Stomach (tissue), 9 donors: ENCODE measurements around the gene NDUFS8. TPM values are rescaled to one million over a fixed set of nuclear protein-coding genes. Genes with fewer than 3 reads are reported as not detected.
A peak's percentile ranks its signal among the peaks of the same experiment; 100 is the strongest.

Source experiments
- DNase-seq, 2 donors: peaks; one replicate each; pipeline versions ENCODE4 v3.0.0 to v3.0.0-alpha.2; 2013 to 2019
- H3K27ac ChIP-seq, 5 donors: fragments of 200-600 bp in 4 of 5; sonication (generic) in 4 of 5; one replicate each; pipeline ENCODE4 v1.5.1; 2013 to 2019; ENCODE audit warnings: mild to moderate bottlenecking in 1 of 5, moderate library complexity in 1 of 5
- H3K27me3 ChIP-seq, 3 donors: fragments of 200-600 bp; sonication (generic); one replicate each; pipeline ENCODE4 v1.5.1; 2017 to 2019; ENCODE audit warnings: mixed run types in 1 of 3
- H3K36me3 ChIP-seq, 4 donors: fragments of 200-600 bp; sonication (generic); 1 replicate in 3 of 4; 2 replicates in 1 of 4; pipeline ENCODE4 v1.5.1; 2016 to 2019
- H3K4me1 ChIP-seq, 4 donors: fragments of 200-600 bp; sonication (generic); one replicate each; pipeline ENCODE4 v1.5.1; 2016 to 2019
- H3K4me3 ChIP-seq, 4 donors: fragments of 200-600 bp; sonication (generic) in 3 of 4; one replicate each; pipeline ENCODE4 v1.5.1; 2016 to 2019; ENCODE audit warnings: mild to moderate bottlenecking in 1 of 4
- H3K9me3 ChIP-seq, 4 donors: fragments of 200-600 bp; sonication (generic); one replicate each; pipeline ENCODE4 v1.5.1; 2016 to 2019
- CTCF ChIP-seq, 7 experiments: fragments of 450-650 bp in 4 of 7; fragments of 200-600 bp in 3 of 7; sonication (generic) in 3 of 7; IDR thresholded peaks; one replicate each; pipeline ENCODE4 v1.5.1; 2016 to 2019; ENCODE audit warnings: antibody characterized with exemption in 7 of 7, control low read depth in 2 of 7, mild to moderate bottlenecking in 1 of 7
- EP300 ChIP-seq: sonication (generic); formaldehyde crosslinking; IDR thresholded peaks from one replicate; pipeline ENCODE4 v1.6.1; 2017; ENCODE audit warnings: antibody characterized with exemption
- POLR2A ChIP-seq, 4 donors: fragments of 450-650 bp; IDR thresholded peaks; one replicate each; pipeline ENCODE4 v1.6.1; 2016; ENCODE audit warnings: antibody characterized with exemption in 4 of 4, control low read depth in 2 of 4, mild to moderate bottlenecking in 1 of 4, moderate library complexity in 1 of 4
- POLR2AphosphoS5 ChIP-seq, 3 donors: sonication (generic); formaldehyde crosslinking; IDR thresholded peaks; one replicate each; pipeline ENCODE4 v1.6.1; 2016; ENCODE audit warnings: antibody characterized with exemption in 3 of 3
- WGBS, 5 donors: extraction: QIAGEN DNeasy Blood & Tissue Kit in 3 of 5; methylation state at CpG; one replicate each; pipeline versions ENCODE4 v1.1.5 to v1.1.7; 2013 to 2018; 5-methylcytosine and 5-hydroxymethylcytosine counted together
- intact Hi-C: fragments of 100-400 bp; cut with DNase I; formaldehyde crosslinking; loops from one replicate; pipeline ENCODE4 v1.15.1; 2023; ENCODE audit warnings: low total_unique reads
- polyA plus RNA-seq, 3 donors: library from polyadenylated mRNA; stranded (reverse); fragments of 200-250 nt; gene quantifications; one replicate each; pipeline ENCODE4 v1.2.3, GENCODE V29; 2013
- total RNA-seq, 5 donors: library from RNA; depleted of rRNA; stranded (reverse); fragments of >200 nt; gene quantifications; one replicate each; pipeline versions ENCODE4 v1.1.0 to v1.2.3, GENCODE V29; 2014 to 2016
- donor health status: healthy with polysubstance abuse.
- donor health status: Bipolar disorder and iron deficiency.
- donor health status: healthy.

The NDUFS8 gene
- total and polyA plus RNA-seq, 8 donors, result 52.0 to 310 (median 161) TPM

GRCh38 chr11:68077617-68078582, 47.4 kb downstream of the NDUFS8 start:
- peak overlapping the region in 3 of 5 donors; percentile 2 to 46 (median 40) for H3K27ac ChIP-seq
- no peaks in the 10 kb centered on the region for H3K9me3 ChIP-seq
- WGBS, 5 donors, result 47 to 72% (median 58%) methylated on average over 8 of the region's 8 CpGs
- H3K4me1 ChIP-seq, result peaks cover 19 to 49% (median 39%) of the 10 kb centered on the region in 4 donors
- intact Hi-C loops, result no loop called here
- DNase-seq, result peak; percentile 50 to 63
- H3K27me3 ChIP-seq, result no peaks in the 10 kb centered on the region
- TF ChIP-seq CTCF (IDR thresholded peaks at IDR 0.05), result no peak
- no peak for TF ChIP-seq POLR2A (IDR thresholded peaks at IDR 0.05)
- TF ChIP-seq EP300, result no peak
- TF ChIP-seq POLR2AphosphoS5 (IDR thresholded peaks at IDR 0.05), result no peak
- peaks cover 15 to 67% (median 54%) of the 10 kb centered on the region in 4 donors for H3K36me3 ChIP-seq
- H3K4me3 ChIP-seq, result no peak overlapping the region

GRCh38 chr11:68080860-68081259, 50.4 kb downstream of the NDUFS8 start:
- Histone ChIP-seq H3K36me3 (peaks cover 12 to 40% (median 29%) of the 10 kb centered on the region in 4 donors), H3K27me3 (no peaks in the 10 kb centered on the region), H3K4me1 (peaks cover 20 to 58% (median 45%) of the 10 kb centered on the region in 4 donors), H3K4me3 (no peak overlapping the region), H3K27ac (peak overlapping the region; percentile 11 to 66 (median 42)), H3K9me3 (no peaks in the 10 kb centered on the region)
- intact Hi-C loops, result loop anchor here (5.0 kb wide), 1 partner anchor 126 kb away; no protein-coding TSS in a partner anchor
- DNase-seq, result no peak
- WGBS, 5 donors, result 91 to 94% (median 93%) methylated on average over 8 of the region's 8 CpGs
- TF ChIP-seq POLR2AphosphoS5 (IDR thresholded peaks at IDR 0.05), result no peak
- TF ChIP-seq CTCF (IDR thresholded peaks at IDR 0.05), result no peak
- TF ChIP-seq POLR2A (IDR thresholded peaks at IDR 0.05), result no peak
- TF ChIP-seq EP300, result no peak

GRCh38 chr11:68081691-68082090, 51.2 kb downstream of the NDUFS8 start:
- TF ChIP-seq POLR2AphosphoS5 (IDR thresholded peaks at IDR 0.05), result peak; percentile 28 to 55 (median 49)
- TF ChIP-seq CTCF (IDR thresholded peaks at IDR 0.05), result no peak
- Histone ChIP-seq H3K27me3 (no peaks in the 10 kb centered on the region), H3K36me3 (peaks cover 12 to 40% (median 29%) of the 10 kb centered on the region in 4 donors), H3K27ac (peak overlapping the region; percentile 40 to 66 (median 42)), H3K4me3 (no peak overlapping the region), H3K9me3 (no peaks in the 10 kb centered on the region), H3K4me1 (peaks cover 20 to 53% (median 41%) of the 10 kb centered on the region in 4 donors)
- intact Hi-C loops, result loop anchor here (5.0 kb wide), 1 partner anchor 126 kb away; no protein-coding TSS in a partner anchor
- peak in 1 of 2 donors; percentile 79 for DNase-seq
- WGBS, 5 donors, result 26 to 55% (median 40%) methylated on average over 9 of the region's 9 CpGs

GRCh38 chr11:68082481-68082880, 52.0 kb downstream of the NDUFS8 start:
- H3K27me3 ChIP-seq, result no peaks in the 10 kb centered on the region
- DNase-seq, result no peak
- no peaks in the 10 kb centered on the region for H3K9me3 ChIP-seq
- H3K36me3 ChIP-seq, result peaks cover 12 to 33% (median 28%) of the 10 kb centered on the region in 4 donors
- intact Hi-C loops, result loop anchor here (5.0 kb wide), 1 partner anchor 125 kb away; no protein-coding TSS in a partner anchor
- no peak overlapping the region for H3K4me3 ChIP-seq
- TF ChIP-seq CTCF (IDR thresholded peaks at IDR 0.05), result no peak
- no peak for TF ChIP-seq EP300
- TF ChIP-seq POLR2AphosphoS5 (IDR thresholded peaks at IDR 0.05), result no peak
- no peak for TF ChIP-seq POLR2A (IDR thresholded peaks at IDR 0.05)
- peak overlapping the region in 4 of 5 donors; percentile 27 to 66 (median 44) for H3K27ac ChIP-seq
- H3K4me1 ChIP-seq, result peaks cover 20 to 45% (median 33%) of the 10 kb centered on the region in 4 donors
- 17 to 24% (median 21%) methylated on average over 3 of the region's 3 CpGs for WGBS, 5 donors
